ENCODE results near the gene NEXN. TPM values are rescaled to one million over a fixed set of nuclear protein-coding genes. Genes with fewer than 3 reads are reported as not detected.
A peak's percentile ranks its signal among the peaks of the same experiment; 100 is the strongest.

Gene NEXN
- total and polyA plus RNA-seq, 2 of the 13 experiments (the other 11 are each of a cell fraction or from before 2014, with no cell fraction given) = 0.07 to 0.97 TPM

DNA sequence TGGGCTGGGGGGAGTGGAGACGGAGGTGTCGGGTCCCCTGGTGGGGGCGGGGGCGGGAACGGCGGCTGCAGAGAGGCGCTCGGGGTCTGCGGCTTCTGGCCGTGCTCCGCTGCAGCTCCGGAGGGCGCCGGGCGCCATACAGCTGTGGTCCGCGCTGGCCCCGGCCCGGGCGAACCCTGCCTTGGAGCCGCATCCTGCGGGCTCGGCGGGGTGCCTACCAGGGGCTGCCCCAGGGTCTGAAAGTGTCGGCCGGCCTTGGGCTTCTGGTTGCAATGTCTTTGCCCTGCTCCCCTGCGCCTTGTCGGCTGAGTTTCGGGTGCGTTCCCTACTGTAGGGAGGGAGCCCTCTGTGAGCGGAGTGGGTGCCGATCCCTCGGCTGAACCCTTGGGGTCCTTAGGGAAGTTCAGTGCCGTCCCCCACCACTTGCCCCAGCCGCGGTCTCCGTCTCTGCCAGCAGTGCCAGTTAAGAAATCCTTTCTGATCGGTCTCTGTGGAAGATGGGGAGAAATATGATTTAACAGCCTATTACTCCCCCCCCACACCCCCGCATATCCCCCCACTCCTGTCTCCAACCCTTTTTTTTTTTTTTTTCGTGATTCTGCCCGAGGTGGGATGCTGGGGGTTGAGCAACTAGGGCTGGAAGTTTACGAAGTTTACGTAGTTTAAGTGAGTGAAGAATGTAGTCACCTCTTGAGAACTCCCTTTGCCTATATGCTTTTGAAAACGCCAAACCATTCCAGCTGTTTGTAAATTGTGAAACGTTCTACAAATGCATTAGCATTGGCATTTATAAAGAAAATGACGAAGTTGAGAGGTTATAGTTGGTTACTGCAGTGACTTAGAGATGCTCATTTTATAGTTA lies 588 bp downstream of the NEXN start (continued):
- TF ChIP-seq, protein P1, sequence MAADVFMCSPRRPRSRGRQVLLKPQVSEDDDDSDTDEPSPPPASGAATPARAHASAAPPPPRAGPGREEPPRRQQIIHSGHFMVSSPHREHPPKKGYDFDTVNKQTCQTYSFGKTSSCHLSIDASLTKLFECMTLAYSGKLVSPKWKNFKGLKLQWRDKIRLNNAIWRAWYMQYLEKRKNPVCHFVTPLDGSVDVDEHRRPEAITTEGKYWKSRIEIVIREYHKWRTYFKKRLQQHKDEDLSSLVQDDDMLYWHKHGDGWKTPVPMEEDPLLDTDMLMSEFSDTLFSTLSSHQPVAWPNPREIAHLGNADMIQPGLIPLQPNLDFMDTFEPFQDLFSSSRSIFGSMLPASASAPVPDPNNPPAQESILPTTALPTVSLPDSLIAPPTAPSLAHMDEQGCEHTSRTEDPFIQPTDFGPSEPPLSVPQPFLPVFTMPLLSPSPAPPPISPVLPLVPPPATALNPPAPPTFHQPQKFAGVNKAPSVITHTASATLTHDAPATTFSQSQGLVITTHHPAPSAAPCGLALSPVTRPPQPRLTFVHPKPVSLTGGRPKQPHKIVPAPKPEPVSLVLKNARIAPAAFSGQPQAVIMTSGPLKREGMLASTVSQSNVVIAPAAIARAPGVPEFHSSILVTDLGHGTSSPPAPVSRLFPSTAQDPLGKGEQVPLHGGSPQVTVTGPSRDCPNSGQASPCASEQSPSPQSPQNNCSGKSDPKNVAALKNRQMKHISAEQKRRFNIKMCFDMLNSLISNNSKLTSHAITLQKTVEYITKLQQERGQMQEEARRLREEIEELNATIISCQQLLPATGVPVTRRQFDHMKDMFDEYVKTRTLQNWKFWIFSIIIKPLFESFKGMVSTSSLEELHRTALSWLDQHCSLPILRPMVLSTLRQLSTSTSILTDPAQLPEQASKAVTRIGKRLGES (CRISPR knock-in tag; IDR thresholded peaks at IDR 0.05; ENCODE audit: borderline replicate concordance) = no peak
- no peak for TF ChIP-seq KDM4B (CRISPR knock-in tag; IDR thresholded peaks at IDR 0.05)
- no peak for TF ChIP-seq SKI (IDR thresholded peaks at IDR 0.05; ENCODE audit: partially characterized antibody)
- no peak for TF ChIP-seq ATF1 (CRISPR knock-in tag; IDR thresholded peaks at IDR 0.05)
- no peak for TF ChIP-seq ZBTB21 (CRISPR knock-in tag; IDR thresholded peaks at IDR 0.05)
- TF ChIP-seq, protein P2, sequence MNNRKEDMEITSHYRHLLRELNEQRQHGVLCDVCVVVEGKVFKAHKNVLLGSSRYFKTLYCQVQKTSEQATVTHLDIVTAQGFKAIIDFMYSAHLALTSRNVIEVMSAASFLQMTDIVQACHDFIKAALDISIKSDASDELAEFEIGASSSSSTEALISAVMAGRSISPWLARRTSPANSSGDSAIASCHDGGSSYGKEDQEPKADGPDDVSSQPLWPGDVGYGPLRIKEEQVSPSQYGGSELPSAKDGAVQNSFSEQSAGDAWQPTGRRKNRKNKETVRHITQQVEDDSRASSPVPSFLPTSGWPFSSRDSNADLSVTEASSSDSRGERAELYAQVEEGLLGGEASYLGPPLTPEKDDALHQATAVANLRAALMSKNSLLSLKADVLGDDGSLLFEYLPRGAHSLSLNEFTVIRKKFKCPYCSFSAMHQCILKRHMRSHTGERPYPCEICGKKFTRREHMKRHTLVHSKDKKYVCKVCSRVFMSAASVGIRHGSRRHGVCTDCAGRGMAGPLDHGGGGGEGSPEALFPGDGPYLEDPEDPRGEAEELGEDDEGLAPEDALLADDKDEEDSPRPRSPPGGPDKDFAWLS (CRISPR knock-in tag; IDR thresholded peaks at IDR 0.05; ENCODE audit: borderline replicate concordance) = no peak
- no peak for TF ChIP-seq NR3C1 (CRISPR knock-in tag; IDR thresholded peaks at IDR 0.05)
- TF ChIP-seq NCOR1 (IDR thresholded peaks at IDR 0.05; ENCODE audit: borderline replicate concordance, low read length) = no peak
- TF ChIP-seq, protein P3, sequence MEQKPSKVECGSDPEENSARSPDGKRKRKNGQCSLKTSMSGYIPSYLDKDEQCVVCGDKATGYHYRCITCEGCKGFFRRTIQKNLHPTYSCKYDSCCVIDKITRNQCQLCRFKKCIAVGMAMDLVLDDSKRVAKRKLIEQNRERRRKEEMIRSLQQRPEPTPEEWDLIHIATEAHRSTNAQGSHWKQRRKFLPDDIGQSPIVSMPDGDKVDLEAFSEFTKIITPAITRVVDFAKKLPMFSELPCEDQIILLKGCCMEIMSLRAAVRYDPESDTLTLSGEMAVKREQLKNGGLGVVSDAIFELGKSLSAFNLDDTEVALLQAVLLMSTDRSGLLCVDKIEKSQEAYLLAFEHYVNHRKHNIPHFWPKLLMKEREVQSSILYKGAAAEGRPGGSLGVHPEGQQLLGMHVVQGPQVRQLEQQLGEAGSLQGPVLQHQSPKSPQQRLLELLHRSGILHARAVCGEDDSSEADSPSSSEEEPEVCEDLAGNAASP (CRISPR knock-in tag; IDR thresholded peaks at IDR 0.05; ENCODE audit: borderline replicate concordance) = no peak
- TF ChIP-seq AGO1 (IDR thresholded peaks at IDR 0.05; ENCODE audit: low read depth, low read length, poor library complexity, severe bottlenecking) = peak; percentile 1
- TF ChIP-seq NFKB2 (CRISPR knock-in tag; IDR thresholded peaks at IDR 0.05; ENCODE audit: borderline replicate concordance) = 0 out of 2 replicates have a peak, but pooled peaks have one; percentile 32
- TF ChIP-seq HES4 (CRISPR knock-in tag; IDR thresholded peaks at IDR 0.05; ENCODE audit: borderline replicate concordance) = no peak
- no peak for TF ChIP-seq MTA1 (CRISPR knock-in tag; IDR thresholded peaks at IDR 0.05; ENCODE audit: borderline replicate concordance)
- no peak for TF ChIP-seq MAZ (IDR thresholded peaks at IDR 0.05; ENCODE audit: borderline replicate concordance, low read depth, low read length)
- TF ChIP-seq MAZ (CRISPR knock-in tag; IDR thresholded peaks at IDR 0.05; ENCODE audit: low read depth) = no peak
- 0 out of 2 replicates have a peak, but pooled peaks have one; percentile 36 for TF ChIP-seq ZNF441 (CRISPR knock-in tag; IDR thresholded peaks at IDR 0.05; ENCODE audit: borderline replicate concordance)
- TF ChIP-seq, protein P4, sequence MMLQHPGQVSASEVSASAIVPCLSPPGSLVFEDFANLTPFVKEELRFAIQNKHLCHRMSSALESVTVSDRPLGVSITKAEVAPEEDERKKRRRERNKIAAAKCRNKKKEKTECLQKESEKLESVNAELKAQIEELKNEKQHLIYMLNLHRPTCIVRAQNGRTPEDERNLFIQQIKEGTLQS (CRISPR knock-in tag; IDR thresholded peaks at IDR 0.05) = no peak
- no peak for TF ChIP-seq ZNF891 (CRISPR knock-in tag; IDR thresholded peaks at IDR 0.05)
- TF ChIP-seq ZNF577 (CRISPR knock-in tag; IDR thresholded peaks at IDR 0.05; ENCODE audit: borderline replicate concordance, low read depth) = no peak

Measured in HepG2 (cell line).